Panc1 (cell line): ENCODE results near the gene ASPN. TPM values are rescaled to one million over a fixed set of nuclear protein-coding genes. Genes with fewer than 3 reads are reported as not detected.
A peak's percentile ranks its signal among the peaks of the same experiment; 100 is the strongest.

Experiments
- ATAC-seq: fragments of 200-7000 bp; cut with Tn5 transposase; 2 replicates; pipeline ENCODE4 v1.9.1; 2020; ENCODE audit warnings: mild to moderate bottlenecking, moderate library complexity
- BruUV-seq: library from RNA; stranded (reverse); fragments of 400-500 nt; replicated peaks from 2 replicates; lab custom pipeline; 2021; lab: Mats Ljungman, UMichigan
- CTCF ChIA-PET: fragments of 300-600 bp; sonication (Branson Sonifier 250); formaldehyde crosslinking; loops from one replicate; lab custom pipeline; 2022; ENCODE audit warnings: antibody characterized with exemption; lab: Charles Lee
- POLR2A ChIA-PET: fragments of 300-600 bp; sonication (Branson Sonifier 250); formaldehyde crosslinking; loops from one replicate; lab custom pipeline; 2022; ENCODE audit warnings: antibody characterized with exemption; lab: Charles Lee
- DNase-seq: peaks from one replicate; pipeline ENCODE4 v3.0.0-alpha.2; 2010; ENCODE audit warnings: low read depth, low spot score
- H3K27ac ChIP-seq: 2 replicates; pipeline ENCODE4 v1.5.1; 2011; ENCODE audit warnings: mild to moderate bottlenecking, low read length, inconsistent platforms
- H3K27me3 ChIP-seq: fragments of 200-500 bp; sonication (Bioruptor generic); 2 replicates; pipeline ENCODE4 v1.6.0; 2014; ENCODE audit warnings: low read length, inconsistent platforms; ENCODE audit not compliant: control insufficient read depth, insufficient read depth
- H3K36me3 ChIP-seq: fragments of 200-500 bp; sonication (Bioruptor generic); 2 replicates; pipeline ENCODE4 v1.5.1; 2014; ENCODE audit warnings: inconsistent platforms, mild to moderate bottlenecking, low read length, moderate library complexity; ENCODE audit not compliant: control insufficient read depth, insufficient read depth
- H3K4me1 ChIP-seq: 2 replicates; pipeline ENCODE4 v1.5.1; 2011; ENCODE audit warnings: inconsistent platforms, mild to moderate bottlenecking, low read length, moderate library complexity; ENCODE audit not compliant: control insufficient read depth, insufficient read depth
- H3K4me3 ChIP-seq, 2 experiments: 2 replicates each; pipeline ENCODE4 v1.5.1; 2011 to 2012; ENCODE audit warnings: low read depth in 2 of 2, low read length in 2 of 2, mild to moderate bottlenecking in 2 of 2, inconsistent platforms in 1 of 2, moderate library complexity in 1 of 2
- H3K9me3 ChIP-seq: fragments of 200-500 bp; sonication (Bioruptor generic); 2 replicates; pipeline ENCODE4 v1.5.1; 2014; ENCODE audit warnings: low read depth, mild to moderate bottlenecking, inconsistent platforms, low read length, moderate library complexity; ENCODE audit not compliant: control insufficient read depth, insufficient read depth
- POLR2AphosphoS5 ChIP-seq: IDR thresholded peaks from 2 replicates; pipeline ENCODE4 v1.6.1; 2012; ENCODE audit warnings: mild to moderate bottlenecking, low read depth, low read length, moderate library complexity
- SIN3A ChIP-seq: IDR thresholded peaks from 2 replicates; pipeline ENCODE4 v1.6.1; 2012; ENCODE audit warnings: low read depth, mild to moderate bottlenecking, low read length, moderate library complexity, borderline replicate concordance; ENCODE audit not compliant: insufficient read depth
- TCF7L2 ChIP-seq: IDR thresholded peaks from 2 replicates; pipeline ENCODE4 v1.6.1; 2011; ENCODE audit warnings: mild to moderate bottlenecking, low read depth, low read length, inconsistent platforms
- in situ Hi-C: cut with HindIII; loops from 2 replicates; pipeline ENCODE4 v1.10.0; 2016; ENCODE audit warnings: low sequenced_read_pairs, low pct_unique_long_range_greater_than_20kb
- intact Hi-C: fragments of 100-400 bp; cut with micrococcal nuclease; formaldehyde crosslinking; loops from one replicate; pipeline ENCODE4 v1.10.0; 2022; ENCODE audit not compliant: unreplicated experiment
- total RNA-seq: library from RNA; stranded (reverse); gene quantifications from one replicate; pipeline ENCODE4 v1.2.1, GENCODE V29; 2021; ENCODE audit not compliant: unreplicated experiment
- TF ChIP-seq, protein P1 (sequence below), 2 experiments: IDR thresholded peaks; 2 replicates each; pipeline ENCODE4 v1.6.1; 2011 to 2012; ENCODE audit warnings: low read depth in 2 of 2, control low read depth in 1 of 2, low read length in 1 of 2, mild to moderate bottlenecking in 1 of 2, moderate library complexity in 1 of 2; ENCODE audit not compliant: insufficient read depth in 1 of 2
- TF ChIP-seq, protein P2 (sequence below): fragments of 450-650 bp; IDR thresholded peaks from 2 replicates; pipeline ENCODE4 v1.5.1; 2017; ENCODE audit warnings: mild to moderate bottlenecking

The ASPN gene
- total RNA-seq, 1 experiment from 2014 or later = not detected

DNA sequence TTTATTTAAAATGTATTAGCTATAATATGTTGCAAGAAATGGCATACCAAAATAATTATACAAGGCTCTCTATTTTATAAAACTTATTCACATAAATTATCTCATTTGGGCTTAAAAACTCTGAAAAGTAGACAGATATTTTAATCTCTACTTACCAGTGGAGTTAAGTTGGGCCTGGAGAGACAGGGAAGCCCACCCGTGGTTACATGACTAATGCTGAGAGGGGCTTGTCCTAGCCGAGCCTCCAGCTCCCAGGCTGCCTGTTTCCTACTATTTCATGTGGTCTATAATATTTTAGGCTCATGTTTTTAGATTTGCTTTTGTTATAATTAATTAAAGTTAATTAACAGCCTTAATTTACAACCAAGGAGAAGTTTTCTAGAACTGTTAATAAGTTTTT, 20.9 kb upstream of the ASPN start:
- Histone ChIP-seq H3K36me3 (no peaks in the 10 kb centered on the region), H3K27me3 (no peaks in the 10 kb centered on the region), H3K4me1 (no peaks in the 10 kb centered on the region), H3K4me3 (no peak overlapping the region), H3K27ac (no peak overlapping the region), H3K9me3 (no peaks in the 10 kb centered on the region)
- ATAC-seq = no peak
- intact Hi-C loops = no loop called here
- no peak for DNase-seq
- TF ChIP-seq SIN3A = no peak
- TF ChIP-seq, protein P1, sequence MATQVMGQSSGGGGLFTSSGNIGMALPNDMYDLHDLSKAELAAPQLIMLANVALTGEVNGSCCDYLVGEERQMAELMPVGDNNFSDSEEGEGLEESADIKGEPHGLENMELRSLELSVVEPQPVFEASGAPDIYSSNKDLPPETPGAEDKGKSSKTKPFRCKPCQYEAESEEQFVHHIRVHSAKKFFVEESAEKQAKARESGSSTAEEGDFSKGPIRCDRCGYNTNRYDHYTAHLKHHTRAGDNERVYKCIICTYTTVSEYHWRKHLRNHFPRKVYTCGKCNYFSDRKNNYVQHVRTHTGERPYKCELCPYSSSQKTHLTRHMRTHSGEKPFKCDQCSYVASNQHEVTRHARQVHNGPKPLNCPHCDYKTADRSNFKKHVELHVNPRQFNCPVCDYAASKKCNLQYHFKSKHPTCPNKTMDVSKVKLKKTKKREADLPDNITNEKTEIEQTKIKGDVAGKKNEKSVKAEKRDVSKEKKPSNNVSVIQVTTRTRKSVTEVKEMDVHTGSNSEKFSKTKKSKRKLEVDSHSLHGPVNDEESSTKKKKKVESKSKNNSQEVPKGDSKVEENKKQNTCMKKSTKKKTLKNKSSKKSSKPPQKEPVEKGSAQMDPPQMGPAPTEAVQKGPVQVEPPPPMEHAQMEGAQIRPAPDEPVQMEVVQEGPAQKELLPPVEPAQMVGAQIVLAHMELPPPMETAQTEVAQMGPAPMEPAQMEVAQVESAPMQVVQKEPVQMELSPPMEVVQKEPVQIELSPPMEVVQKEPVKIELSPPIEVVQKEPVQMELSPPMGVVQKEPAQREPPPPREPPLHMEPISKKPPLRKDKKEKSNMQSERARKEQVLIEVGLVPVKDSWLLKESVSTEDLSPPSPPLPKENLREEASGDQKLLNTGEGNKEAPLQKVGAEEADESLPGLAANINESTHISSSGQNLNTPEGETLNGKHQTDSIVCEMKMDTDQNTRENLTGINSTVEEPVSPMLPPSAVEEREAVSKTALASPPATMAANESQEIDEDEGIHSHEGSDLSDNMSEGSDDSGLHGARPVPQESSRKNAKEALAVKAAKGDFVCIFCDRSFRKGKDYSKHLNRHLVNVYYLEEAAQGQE (IDR thresholded peaks at IDR 0.05; ENCODE audit: insufficient read depth in 1 of 2, low read depth in 2 of 2, low read length in 1 of 2) = no peak
- no peak for TF ChIP-seq POLR2AphosphoS5
- TF ChIP-seq TCF7L2 = no peak
- TF ChIP-seq, protein P2, sequence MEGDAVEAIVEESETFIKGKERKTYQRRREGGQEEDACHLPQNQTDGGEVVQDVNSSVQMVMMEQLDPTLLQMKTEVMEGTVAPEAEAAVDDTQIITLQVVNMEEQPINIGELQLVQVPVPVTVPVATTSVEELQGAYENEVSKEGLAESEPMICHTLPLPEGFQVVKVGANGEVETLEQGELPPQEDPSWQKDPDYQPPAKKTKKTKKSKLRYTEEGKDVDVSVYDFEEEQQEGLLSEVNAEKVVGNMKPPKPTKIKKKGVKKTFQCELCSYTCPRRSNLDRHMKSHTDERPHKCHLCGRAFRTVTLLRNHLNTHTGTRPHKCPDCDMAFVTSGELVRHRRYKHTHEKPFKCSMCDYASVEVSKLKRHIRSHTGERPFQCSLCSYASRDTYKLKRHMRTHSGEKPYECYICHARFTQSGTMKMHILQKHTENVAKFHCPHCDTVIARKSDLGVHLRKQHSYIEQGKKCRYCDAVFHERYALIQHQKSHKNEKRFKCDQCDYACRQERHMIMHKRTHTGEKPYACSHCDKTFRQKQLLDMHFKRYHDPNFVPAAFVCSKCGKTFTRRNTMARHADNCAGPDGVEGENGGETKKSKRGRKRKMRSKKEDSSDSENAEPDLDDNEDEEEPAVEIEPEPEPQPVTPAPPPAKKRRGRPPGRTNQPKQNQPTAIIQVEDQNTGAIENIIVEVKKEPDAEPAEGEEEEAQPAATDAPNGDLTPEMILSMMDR = no peak
- in situ Hi-C loops = no loop called here
- CTCF ChIA-PET = no interaction called here
- no TSS peak for BruUV-seq
- POLR2A ChIA-PET = no interaction called here

DNA sequence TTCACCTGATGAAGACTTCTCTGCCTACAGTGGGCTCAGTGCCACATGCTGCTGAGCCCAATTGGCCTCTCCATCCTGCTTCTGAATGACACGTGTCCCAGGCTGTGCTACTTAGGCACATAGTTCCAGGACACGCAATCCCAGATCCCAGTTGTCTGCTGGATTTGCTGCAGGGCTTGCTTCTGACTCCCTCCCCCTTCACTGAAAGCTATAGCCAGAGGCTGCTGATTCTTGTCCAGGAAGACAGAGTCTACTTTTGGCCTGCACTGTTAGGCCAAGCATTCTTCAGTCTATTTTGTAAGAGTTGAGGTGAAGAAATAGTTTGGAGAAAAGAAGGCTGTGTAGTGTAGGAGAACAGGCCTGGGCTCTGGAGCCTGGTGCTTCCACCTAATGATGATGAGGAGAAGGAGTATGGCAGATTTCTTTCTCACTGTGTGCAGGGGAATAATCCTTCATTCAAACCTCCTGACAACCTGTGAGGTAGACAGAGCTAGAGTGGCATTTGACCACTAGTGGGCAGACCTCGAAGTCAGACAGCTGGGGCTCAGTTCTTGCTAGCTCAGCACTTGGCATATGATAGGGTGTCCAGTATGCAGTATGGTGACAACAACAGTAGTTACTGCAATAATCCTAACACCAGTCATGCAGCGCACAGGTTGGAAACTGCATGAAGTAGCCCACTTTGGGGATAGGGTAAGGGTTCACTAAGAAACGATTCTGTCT, 19.5 kb upstream of the ASPN start:
- TF ChIP-seq, protein P2 = peak; percentile 69
- TF ChIP-seq POLR2AphosphoS5 = no peak
- ChIA-PET POLR2A (no interaction called here), CTCF (interaction anchor here (0.6 kb wide), 1 partner anchor 666 kb away, joined by 4 read pairs; no protein-coding TSS in a partner anchor)
- intact Hi-C loops = no loop called here
- Histone ChIP-seq H3K4me3 (no peak overlapping the region), H3K4me1 (no peaks in the 10 kb centered on the region), H3K27me3 (no peaks in the 10 kb centered on the region), H3K36me3 (no peaks in the 10 kb centered on the region), H3K9me3 (no peaks in the 10 kb centered on the region), H3K27ac (no peak overlapping the region)
- ATAC-seq (peak; percentile 91), DNase-seq (peak; percentile 10)
- BruUV-seq = no TSS peak
- in situ Hi-C loops = no loop called here
